GM18867 (cell line): Measurements from ENCODE around the gene CD6.
A peak's percentile ranks its signal among the peaks of the same experiment; 100 is the strongest.

Experiments
- ATAC-seq: cut with Tn5 transposase; IDR thresholded peaks from one replicate; pipeline ENCODE4 v1.9.1; 2021; ENCODE audit warnings: mild to moderate bottlenecking, moderate library complexity; ENCODE audit not compliant: unreplicated experiment

The CD6 gene

DNA sequence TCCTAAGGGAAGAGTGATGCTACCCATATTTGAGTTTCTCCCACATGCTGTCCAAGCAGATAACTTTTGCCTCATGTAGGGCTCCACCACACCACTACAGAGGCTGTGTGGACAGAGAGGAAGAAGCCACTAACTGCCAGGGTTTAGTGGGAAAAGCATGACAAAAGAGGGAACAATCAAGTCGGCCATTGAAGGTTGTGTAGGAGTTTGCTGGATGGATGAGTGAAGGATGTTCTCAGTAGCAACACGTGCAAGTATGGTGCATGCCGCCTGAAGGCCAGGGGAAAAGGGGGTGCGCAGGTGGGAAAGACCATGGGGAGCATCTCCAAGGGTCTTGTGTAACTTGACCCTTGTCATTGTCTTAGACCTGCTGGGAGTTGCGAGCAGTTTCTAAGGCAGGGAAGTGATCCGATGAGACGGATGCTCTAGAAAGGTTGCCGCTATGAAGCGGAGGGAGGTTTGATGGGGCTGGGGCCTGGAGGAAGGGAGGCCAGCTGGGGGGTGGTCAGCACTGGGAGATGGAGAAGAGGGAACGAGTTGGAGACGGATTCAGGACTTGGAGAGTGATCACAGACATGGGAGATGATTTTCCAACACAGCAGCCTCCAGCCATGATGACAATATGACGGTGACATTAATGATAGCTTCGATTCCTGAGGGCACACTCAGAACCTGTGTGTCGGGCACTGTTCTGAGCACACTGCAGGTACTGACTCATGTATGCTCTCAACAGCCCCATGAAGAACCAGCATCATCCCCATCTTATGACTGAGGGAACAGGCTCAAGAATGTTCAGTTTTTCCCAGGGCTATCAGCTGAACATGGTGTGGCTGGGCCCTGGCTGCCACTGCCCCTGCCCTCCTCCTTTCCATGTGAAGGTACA is 53.7 kb downstream of the CD6 start:
- no peak for ATAC-seq

DNA sequence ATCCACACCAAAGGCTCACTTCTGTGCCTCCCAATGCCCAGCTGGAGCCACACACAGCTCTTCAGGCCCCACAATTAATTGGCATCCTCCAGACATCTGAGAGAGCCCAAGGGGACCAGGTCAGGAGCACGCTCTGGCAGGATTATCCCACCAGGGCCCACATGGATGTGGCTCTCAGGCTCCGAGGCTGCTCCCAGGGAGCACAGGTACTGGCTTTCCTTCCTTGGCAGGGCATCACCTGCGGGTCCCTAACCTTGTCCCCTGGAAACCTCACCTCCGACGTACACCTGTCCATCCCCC is 54.3 kb downstream of the CD6 start:
- no peak for ATAC-seq

- ATAC-seq, result no peak
Observed at GRCh38 chr11:61026121-61027031, 54.9 kb downstream of the CD6 start.

DNA sequence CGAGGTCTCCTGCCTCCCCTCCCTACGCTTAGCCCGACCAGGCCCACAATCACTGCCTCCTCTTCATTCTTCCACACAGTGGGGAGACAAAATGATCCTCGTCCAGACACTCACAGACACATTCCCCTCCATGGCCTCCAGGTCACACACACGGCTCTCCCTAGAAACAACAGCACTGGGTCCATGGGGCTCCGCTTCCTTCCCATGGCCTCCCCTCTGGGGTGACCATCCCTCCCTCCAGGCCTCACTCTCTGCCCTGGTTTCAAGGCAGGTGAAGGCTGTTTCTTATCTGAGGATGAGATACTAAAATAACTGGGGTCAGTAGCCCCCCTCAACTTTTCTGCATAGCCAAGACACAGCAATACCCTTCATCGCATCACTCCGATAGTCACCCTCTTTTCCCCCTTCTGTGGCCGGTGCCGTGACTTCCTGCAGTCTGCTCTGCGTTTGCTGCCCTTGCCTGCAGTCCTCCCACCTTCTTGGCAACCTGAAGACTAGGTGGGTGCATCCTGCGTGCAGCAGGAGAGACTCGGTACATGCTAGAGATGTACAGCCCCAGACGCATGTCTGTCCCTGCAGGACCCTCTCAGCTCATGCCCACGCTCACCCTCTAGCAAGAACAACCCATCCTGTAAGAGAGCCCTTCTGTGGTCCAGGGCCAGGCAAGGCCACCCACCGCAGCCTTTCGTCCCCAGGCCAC is 55.8 kb downstream of the CD6 start:
- no peak for ATAC-seq

DNA sequence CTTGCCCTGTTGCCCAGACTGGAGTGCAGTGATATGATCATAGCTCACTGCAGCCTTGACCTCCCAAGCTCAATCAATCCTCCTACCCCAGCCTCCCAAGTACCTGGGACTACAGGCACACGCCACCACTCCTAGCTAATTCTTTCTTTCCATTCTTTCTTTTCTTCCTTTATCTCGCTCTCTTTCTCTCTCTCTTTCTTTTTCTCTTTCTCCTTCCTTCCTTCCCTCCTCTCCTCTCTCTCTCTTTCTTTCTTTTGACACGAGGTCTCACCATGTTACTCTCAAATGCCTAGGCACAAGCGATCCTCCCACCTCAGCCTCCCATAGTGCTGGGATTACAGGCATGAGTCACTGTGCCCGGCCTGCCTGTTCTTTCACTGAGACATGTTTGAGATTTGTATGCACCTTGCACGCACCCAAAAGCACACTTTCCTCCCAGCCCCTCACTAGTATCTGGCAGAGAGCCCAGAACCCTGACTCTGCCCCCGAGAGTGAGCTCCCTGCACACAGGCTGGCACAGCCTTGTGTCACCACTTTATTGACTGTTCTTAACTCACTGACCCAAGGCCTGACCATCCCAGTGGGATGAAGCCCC is 56.8 kb downstream of the CD6 start:
- peak; percentile 89 for ATAC-seq

GRCh38 chr11:61032824-61033223 is 61.3 kb downstream of the CD6 start:
- no peak for ATAC-seq

- ATAC-seq, result no peak
Observed at GRCh38 chr11:61033417-61033816, 61.9 kb downstream of the CD6 start.

DNA sequence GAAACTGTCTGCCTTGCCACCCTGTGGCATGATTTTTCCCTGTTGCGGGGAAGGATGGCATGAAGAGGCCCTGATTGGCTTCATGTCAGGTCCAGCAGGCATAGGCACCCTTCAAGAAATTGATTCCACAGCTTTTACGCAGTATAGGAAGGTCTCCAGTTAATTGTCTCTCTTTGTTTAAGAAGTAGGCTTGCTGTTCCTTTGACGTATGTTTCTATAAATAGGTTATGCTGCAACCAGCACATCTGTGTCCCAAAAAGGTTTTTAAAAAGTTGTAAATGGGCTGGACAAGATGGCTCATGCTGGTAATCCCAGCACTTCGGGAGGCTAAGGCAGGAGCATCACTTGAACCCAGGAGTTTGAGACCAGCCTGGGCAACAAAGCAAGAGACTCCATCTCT is 62.6 kb downstream of the CD6 start:
- ATAC-seq, result no peak

DNA sequence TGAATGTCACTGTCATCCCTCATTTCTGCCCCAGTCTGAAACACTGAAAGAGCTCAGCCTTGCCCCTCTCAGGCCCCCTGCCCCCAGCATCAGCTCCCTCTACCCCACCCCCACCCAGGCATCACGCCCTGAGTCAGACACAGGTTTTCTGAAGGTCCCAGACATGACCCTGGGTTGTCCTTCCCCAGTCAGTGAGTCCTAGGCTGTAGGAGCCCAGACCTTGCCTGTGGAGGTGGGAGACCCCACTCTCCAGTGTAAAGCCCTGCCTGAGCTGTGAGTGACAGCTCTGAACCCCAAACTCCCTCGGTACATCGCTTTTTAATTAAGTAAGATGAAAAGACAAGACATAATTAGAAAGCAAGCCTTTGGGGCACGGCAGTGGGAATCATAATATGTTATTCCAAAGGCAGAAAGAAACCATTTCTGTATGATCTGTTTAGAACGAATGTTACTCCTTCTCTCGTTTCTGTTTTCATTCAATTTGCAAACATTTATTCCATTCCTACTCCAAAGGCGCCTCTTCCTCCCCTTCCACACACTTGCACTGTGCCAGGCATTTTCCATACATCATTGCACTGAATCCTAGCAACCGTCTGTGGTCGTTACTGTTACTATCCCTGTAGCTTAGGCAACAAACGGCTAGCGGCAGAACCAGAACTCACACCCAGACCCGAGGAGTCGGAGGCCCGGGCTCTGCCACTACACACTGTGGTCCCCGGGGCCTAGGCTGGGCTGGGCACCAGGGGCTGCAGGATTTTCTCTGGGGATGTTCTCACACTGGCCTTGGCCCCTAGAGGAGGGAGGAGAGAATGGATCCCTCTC is 63.4 kb downstream of the CD6 start:
- no peak for ATAC-seq

DNA sequence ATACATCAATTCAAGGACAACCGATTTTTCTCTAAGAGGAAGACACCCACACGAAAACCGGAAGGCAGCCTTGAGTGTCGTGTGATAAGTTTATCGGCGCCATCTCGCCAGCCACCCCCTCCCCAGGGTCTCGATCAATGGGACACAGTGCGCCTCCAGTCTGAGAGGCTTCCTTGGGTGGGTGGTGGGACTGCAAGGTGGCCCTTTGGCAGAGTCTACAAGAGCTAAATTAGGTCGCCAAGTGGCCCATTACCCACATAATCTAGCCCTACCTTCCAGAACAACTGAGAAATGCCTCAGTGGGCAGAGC is 64.0 kb downstream of the CD6 start:
- no peak for ATAC-seq

DNA sequence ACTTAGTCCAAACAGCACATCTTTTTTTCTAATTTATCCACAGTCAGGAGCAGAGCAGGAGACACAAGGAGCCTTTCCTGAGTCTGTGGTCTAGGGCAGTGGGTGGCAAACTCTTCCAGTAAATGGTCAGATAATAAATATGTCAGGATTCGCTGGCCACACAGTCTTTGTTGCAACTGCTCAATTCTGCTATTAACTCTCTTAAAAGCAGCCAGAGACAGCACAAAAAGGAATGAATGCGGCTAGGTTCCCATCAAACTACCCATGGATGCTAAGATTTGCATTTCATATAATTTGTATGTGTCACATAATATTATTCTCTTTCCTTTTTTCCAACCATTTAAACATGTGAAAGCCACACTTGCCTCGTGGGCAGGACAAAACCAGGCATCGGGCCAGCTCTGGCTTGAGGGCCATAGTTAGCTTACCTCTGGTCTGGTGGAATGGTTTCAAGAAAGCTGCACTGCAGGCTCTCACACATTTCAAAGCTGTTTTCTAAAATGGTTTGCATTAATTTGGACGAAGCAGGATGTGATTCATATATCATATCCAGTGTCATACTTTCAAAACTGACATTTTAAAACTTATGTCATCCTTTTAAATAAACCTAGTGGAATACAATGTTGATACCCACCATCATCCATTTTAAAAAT is 66.1 kb downstream of the CD6 start:
- ATAC-seq, result no peak

DNA sequence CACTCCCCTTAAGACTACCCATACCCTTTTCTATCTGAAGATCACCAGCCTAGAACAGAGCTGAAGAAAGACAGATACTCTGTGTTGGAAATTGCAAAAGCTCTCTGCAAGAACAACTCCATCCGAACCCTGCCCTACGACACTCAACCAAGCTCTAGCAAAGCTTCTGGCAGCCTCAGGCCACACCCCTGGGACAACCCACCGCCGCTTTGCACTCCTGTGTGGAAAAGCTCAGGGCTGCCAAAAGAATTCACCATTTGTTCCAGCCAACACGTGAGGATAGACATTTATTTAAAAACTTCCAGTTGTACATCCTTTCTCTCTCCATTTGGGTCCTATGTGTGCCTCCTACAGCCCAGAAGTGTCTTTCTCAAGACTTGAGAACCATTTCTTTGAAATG is 68.4 kb downstream of the CD6 start:
- no peak for ATAC-seq

DNA sequence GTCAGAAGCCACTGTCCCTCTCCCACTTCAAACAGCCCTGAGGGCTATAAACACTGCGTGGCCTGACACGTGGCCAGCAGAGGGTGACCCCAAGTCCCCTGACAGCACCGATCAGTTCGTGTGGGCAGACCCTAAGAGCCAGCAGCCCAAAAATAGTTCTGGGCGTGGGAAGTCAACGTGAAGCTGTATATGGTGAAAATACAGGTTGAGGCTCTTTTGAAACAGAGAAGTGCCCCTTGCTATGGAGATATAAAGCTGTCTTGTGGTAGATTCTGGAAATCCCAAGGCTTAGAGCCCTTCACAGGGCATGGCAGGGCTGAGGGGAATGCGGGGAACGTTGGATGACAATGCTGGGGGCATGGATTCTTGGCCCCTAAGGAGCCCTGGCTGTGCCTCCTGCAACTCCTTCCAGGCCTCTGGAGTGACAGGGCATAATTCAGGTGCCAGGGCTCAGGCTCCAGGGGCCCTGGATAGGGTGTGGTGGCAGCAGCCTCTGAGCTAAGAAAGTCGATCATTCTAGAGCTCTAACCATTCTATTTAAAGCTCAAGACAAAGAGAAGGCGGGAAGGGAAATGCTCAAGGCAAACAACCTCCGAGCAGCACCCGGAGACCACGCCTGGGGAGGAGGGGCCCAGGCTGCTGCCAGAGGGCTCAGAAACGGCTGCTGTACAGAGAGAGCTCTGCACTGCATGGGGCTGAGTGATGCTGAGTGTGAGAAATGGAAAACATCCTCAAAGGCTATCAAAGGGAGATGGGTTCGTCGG is 70.5 kb downstream of the CD6 start:
- ATAC-seq, result peak; percentile 79

GRCh38 chr11:61042537-61042936 is 71.1 kb downstream of the CD6 start:
- ATAC-seq, result no peak

DNA sequence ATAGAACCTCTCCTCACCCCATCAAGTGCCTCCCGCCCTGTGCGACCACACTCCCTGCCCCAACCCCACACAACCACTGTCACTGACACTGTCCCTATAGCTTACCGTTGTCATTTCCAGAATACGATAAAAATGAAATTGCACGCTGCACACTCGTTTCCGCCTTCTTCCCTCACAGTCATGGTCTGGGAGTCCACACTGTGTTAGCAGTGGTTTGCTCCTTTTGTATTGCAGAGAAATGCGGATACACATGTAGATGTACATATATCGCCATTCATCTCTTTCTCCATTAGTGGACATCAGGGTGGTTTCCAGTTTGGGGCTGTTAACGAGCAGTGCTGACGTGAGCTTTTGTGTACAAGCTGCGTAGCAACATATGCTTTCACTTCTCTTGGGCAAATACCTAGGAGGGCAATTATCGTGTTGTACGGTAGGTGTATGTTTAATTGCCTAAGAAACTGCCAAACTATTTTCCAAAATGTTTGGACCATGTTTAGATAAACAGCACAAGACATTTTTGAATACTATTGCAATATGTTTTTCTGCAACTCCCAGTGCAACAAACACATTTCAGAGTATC is 71.6 kb downstream of the CD6 start:
- ATAC-seq, result peak; percentile 52

GRCh38 chr11:61045271-61045670 is 73.8 kb downstream of the CD6 start:
- ATAC-seq, result no peak

DNA sequence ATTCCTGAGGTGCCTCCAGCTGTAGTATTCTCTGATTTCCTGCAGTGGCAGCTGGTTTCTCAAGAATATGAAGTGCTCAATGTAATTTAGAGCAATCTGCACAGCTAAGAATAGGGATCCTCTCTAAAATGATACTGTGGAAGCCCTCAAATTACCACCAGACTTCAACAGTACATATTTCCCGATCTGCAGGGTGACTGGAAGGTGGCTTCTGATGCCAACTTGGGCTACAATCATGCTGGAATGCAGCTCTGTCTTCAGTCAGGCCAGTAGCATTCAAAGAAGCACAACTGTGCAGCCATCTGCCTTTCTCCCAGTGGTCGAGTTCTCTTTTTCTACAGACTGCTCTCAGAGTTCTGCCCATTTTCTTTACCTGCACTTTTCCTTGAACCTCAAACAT is 75.4 kb downstream of the CD6 start:
- no peak for ATAC-seq

DNA sequence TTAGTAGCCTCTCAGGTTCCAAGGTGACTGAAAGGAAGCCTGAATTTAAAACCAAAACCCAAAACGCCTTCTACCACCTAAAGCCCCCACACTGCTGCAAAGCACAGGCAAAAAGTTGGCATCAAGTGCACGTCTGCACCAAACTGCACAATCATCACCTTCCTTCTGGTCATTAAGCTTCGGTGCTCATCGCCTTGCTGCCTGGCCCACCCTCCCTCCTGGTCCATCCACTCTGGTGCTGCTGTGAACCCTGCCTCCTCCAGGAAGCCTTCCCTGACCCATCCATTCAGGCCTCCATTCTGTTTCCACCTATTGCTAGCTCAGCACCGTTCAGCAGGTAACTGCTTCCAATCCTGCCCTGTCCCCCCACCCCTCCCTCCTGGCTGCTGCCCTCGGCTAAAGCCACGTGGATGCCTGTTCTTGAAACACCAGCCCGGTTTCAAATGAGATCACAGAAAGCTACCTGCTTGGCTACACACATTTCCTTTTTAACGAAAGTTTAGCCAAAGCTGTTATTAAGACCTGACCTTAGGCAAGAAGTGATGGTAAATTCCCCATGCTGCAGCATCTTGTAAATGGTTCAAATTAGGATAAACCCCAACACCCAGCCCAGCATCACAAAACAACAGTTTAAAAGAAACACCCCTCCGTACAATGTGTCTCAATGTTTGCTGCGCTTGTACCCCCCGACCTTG is 77.0 kb downstream of the CD6 start:
- no peak for ATAC-seq
